DND-41 (cell line): Measurements from ENCODE around the gene SPATA18.

Source experiments
- EZH2 ChIP-seq: IDR thresholded peaks from 3 replicates; pipeline ENCODE4 v1.6.1; 2012; ENCODE audit warnings: borderline replicate concordance, low read depth, mild to moderate bottlenecking, moderate library complexity, low read length, inconsistent platforms; ENCODE audit not compliant: severe bottlenecking
- TF ChIP-seq, protein P1 (sequence below): IDR thresholded peaks from 2 replicates; pipeline ENCODE4 v1.5.1; 2012; ENCODE audit warnings: borderline replicate concordance, low read length, moderate library complexity, mild to moderate bottlenecking; ENCODE audit not compliant: poor library complexity, severe bottlenecking; ENCODE audit errors: extremely low read depth

DNA sequence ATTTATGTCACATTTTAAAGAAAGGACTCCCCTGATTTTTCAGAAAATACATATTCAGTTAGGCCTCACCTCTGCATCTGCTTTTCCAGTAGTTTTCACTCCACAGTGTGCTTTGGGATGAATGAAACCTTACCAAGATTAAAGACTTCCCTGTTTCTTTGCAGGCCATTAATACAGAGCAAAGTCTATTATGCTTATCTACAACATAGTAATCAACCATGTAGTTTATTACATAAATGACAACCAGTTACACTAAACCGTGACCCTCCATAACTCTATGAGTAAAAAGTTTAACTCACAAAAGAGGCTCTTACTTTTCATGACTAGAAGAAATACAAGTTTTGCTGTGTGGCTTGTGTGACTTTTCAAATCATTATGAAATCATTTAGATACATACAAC is 33.3 kb upstream of the SPATA18 start:
- TF ChIP-seq, protein P1, sequence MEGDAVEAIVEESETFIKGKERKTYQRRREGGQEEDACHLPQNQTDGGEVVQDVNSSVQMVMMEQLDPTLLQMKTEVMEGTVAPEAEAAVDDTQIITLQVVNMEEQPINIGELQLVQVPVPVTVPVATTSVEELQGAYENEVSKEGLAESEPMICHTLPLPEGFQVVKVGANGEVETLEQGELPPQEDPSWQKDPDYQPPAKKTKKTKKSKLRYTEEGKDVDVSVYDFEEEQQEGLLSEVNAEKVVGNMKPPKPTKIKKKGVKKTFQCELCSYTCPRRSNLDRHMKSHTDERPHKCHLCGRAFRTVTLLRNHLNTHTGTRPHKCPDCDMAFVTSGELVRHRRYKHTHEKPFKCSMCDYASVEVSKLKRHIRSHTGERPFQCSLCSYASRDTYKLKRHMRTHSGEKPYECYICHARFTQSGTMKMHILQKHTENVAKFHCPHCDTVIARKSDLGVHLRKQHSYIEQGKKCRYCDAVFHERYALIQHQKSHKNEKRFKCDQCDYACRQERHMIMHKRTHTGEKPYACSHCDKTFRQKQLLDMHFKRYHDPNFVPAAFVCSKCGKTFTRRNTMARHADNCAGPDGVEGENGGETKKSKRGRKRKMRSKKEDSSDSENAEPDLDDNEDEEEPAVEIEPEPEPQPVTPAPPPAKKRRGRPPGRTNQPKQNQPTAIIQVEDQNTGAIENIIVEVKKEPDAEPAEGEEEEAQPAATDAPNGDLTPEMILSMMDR: no peak
- no peak for TF ChIP-seq EZH2
